ENCODE measurements around the gene LGALS3BP. TPM values are rescaled to one million over a fixed set of nuclear protein-coding genes. Genes with fewer than 3 reads are reported as not detected.

LGALS3BP gene
- total RNA-seq, 2 experiments from 2014 or later = 0.88 to 1.7 TPM

DNA sequence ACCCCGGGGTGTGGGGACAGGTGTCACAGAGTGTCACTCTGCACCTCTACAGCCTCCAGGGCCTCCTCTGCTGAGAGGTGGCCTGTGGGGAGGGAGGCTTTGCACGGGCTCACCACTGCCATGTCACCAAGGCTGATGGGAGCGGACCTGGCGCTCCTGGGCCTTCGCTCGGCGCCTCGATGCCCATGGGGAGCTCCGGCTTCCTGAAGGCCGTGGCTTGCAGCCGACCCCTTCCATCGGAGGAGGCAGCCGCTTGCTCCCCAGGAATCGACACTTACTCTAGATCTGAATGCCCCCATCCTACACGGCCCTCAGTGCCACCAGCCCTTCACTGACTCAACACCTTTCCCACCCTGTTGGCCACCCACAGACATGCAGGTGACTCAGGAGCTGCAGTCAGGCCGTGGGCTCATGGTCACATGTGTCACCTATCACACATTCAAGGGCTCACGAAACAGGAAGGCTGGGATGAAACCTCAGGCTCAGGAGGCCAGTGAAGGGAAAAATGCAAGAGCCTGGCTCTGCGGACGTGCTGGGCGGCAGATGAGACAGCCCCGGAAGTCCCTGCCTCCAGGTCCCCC lies 11.9 kb downstream of the LGALS3BP start:
- no peak for DNase-seq (ENCODE audit: low spot score)
- H3K4me3 ChIP-seq (ENCODE audit: low read depth, low read length, poor library complexity, severe bottlenecking) = no peak overlapping the region
- CTCF ChIA-PET (ENCODE audit: unreplicated experiment) = no interaction called here
- H3K9me2 ChIP-seq (ENCODE audit: insufficient read depth, low read length) = no peaks in the 10 kb centered on the region
- H3K27ac ChIP-seq (ENCODE audit: low read depth, low read length, poor library complexity, severe bottlenecking) = no peak overlapping the region
- no peaks in the 10 kb centered on the region for H3K9me3 ChIP-seq (ENCODE audit: low read length)
- TF ChIP-seq, protein P1, sequence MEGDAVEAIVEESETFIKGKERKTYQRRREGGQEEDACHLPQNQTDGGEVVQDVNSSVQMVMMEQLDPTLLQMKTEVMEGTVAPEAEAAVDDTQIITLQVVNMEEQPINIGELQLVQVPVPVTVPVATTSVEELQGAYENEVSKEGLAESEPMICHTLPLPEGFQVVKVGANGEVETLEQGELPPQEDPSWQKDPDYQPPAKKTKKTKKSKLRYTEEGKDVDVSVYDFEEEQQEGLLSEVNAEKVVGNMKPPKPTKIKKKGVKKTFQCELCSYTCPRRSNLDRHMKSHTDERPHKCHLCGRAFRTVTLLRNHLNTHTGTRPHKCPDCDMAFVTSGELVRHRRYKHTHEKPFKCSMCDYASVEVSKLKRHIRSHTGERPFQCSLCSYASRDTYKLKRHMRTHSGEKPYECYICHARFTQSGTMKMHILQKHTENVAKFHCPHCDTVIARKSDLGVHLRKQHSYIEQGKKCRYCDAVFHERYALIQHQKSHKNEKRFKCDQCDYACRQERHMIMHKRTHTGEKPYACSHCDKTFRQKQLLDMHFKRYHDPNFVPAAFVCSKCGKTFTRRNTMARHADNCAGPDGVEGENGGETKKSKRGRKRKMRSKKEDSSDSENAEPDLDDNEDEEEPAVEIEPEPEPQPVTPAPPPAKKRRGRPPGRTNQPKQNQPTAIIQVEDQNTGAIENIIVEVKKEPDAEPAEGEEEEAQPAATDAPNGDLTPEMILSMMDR (conservative IDR thresholded peaks at IDR 0.05; ENCODE audit: low read length) = no peak
- TF ChIP-seq EZH2phosphoT487 (IDR thresholded peaks at IDR 0.05; ENCODE audit: borderline replicate concordance, low read depth, low read length) = no peak
- H3K79me2 ChIP-seq (ENCODE audit: insufficient read depth, low read depth, low read length) = no peaks in the 10 kb centered on the region
- intact Hi-C loops (cut with micrococcal nuclease; ENCODE audit: unreplicated experiment) = no loop called here
- H4K20me1 ChIP-seq (ENCODE audit: insufficient read depth, low read length) = no peaks in the 10 kb centered on the region
- BruUV-seq (replicated peaks) = no TSS peak
- no peak overlapping the region for H3K4me2 ChIP-seq (ENCODE audit: low read length)
- H3K4me1 ChIP-seq (ENCODE audit: insufficient read depth, low read length, poor library complexity, severe bottlenecking) = peaks cover 16% of the 10 kb centered on the region
- POLR2A ChIA-PET = no interaction called here
- H2AFZ ChIP-seq (ENCODE audit: low read length) = no peak overlapping the region
- no peaks in the 10 kb centered on the region for H3K36me3 ChIP-seq (ENCODE audit: insufficient read depth, low read length)

DNA sequence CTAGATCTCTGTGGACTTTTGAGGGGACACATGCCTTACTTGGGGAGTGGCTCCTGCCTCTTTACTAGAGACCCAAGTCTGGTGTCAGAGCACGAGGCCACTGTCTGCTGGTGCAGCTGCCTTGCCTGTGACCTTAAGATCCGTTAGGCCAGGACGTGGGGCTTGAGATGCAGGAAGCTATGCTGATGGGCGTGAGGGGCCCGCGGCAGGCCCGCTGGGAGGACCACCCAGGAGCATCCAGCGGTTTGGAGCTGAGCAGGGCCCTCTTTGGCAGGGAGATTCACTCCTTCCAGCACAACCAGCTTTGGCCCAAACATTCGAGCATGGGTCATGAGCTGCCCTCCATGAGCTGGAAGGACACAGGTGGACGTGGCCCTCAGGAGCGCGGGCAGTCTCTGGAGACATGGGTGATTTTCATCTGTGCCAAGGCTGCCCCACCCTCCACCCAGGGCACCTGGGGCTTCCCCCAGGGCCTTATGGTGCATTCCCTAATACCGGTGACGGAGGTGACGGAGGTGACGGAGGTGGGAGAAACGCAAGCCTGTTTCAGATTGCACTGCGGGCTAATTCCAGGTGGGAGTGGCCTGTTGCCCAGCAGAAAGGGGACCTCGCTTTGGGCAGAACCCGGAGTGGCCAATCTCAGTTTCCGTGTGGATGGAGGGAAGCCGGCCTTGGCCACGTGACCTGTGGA lies 12.7 kb downstream of the LGALS3BP start:
- no peaks in the 10 kb centered on the region for H4K20me1 ChIP-seq (ENCODE audit: insufficient read depth, low read length)
- no peak overlapping the region for H3K4me3 ChIP-seq (ENCODE audit: low read depth, low read length, poor library complexity, severe bottlenecking)
- no peak overlapping the region for H2AFZ ChIP-seq (ENCODE audit: low read length)
- peaks cover 16% of the 10 kb centered on the region for H3K4me1 ChIP-seq (ENCODE audit: insufficient read depth, low read length, poor library complexity, severe bottlenecking)
- H3K9me2 ChIP-seq (ENCODE audit: insufficient read depth, low read length) = no peaks in the 10 kb centered on the region
- POLR2A ChIA-PET = no interaction called here
- H3K27ac ChIP-seq (ENCODE audit: low read depth, low read length, poor library complexity, severe bottlenecking) = no peak overlapping the region
- CTCF ChIA-PET (ENCODE audit: unreplicated experiment) = no interaction called here
- no peaks in the 10 kb centered on the region for H3K9me3 ChIP-seq (ENCODE audit: low read length)
- intact Hi-C loops (cut with micrococcal nuclease; ENCODE audit: unreplicated experiment) = no loop called here
- TF ChIP-seq, protein P1 (conservative IDR thresholded peaks at IDR 0.05; ENCODE audit: low read length) = no peak
- TF ChIP-seq EZH2phosphoT487 (IDR thresholded peaks at IDR 0.05; ENCODE audit: borderline replicate concordance, low read depth, low read length) = no peak
- H3K36me3 ChIP-seq (ENCODE audit: insufficient read depth, low read length) = no peaks in the 10 kb centered on the region
- DNase-seq (ENCODE audit: low spot score) = no peak
- H3K79me2 ChIP-seq (ENCODE audit: insufficient read depth, low read depth, low read length) = no peaks in the 10 kb centered on the region
- H3K4me2 ChIP-seq (ENCODE audit: low read length) = no peak overlapping the region
- BruUV-seq (replicated peaks) = no TSS peak

DNA sequence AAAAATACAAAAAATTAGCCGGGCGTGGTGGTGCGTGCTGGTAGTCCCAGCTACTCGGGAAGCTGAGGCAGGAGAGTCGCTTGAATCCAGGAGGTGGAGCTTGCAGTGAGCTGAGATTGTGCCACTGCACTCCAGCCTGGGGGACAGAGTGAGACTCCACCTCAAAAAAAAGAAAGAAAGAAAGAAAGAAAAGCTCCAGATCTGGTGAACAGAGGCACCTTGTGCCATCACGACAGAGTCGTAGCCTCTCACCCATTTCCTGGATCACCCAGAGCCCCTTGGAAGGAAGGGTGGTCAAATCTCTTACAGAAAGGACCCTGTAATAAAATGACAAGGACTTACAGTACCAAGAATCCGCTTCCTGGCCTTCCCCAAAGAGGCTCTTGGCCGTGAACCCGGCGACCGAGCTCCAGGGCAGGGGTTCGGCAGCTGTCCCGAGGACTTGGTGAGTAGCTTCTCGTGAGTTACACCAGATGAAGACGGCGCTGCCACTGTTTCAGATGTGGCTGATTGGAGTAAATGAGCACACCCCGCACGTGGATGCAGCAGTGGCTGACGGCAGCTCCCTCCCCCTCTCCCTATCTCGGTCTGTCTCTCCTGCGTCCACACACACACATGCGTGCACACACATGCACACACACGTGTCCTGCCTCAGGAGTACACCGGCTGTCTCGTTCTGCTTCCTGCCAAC lies 13.5 kb downstream of the LGALS3BP start:
- no peaks in the 10 kb centered on the region for H3K9me3 ChIP-seq (ENCODE audit: low read length)
- no peaks in the 10 kb centered on the region for H3K79me2 ChIP-seq (ENCODE audit: insufficient read depth, low read depth, low read length)
- CTCF ChIA-PET (ENCODE audit: unreplicated experiment) = no interaction called here
- no peaks in the 10 kb centered on the region for H3K9me2 ChIP-seq (ENCODE audit: insufficient read depth, low read length)
- no peak for DNase-seq (ENCODE audit: low spot score)
- H3K27ac ChIP-seq (ENCODE audit: low read depth, low read length, poor library complexity, severe bottlenecking) = no peak overlapping the region
- H3K4me2 ChIP-seq (ENCODE audit: low read length) = no peak overlapping the region
- POLR2A ChIA-PET = no interaction called here
- H2AFZ ChIP-seq (ENCODE audit: low read length) = no peak overlapping the region
- BruUV-seq (replicated peaks) = no TSS peak
- peaks cover 16% of the 10 kb centered on the region for H3K4me1 ChIP-seq (ENCODE audit: insufficient read depth, low read length, poor library complexity, severe bottlenecking)
- H3K36me3 ChIP-seq (ENCODE audit: insufficient read depth, low read length) = no peaks in the 10 kb centered on the region
- H3K4me3 ChIP-seq (ENCODE audit: low read depth, low read length, poor library complexity, severe bottlenecking) = no peak overlapping the region
- intact Hi-C loops (cut with micrococcal nuclease; ENCODE audit: unreplicated experiment) = no loop called here
- no peaks in the 10 kb centered on the region for H4K20me1 ChIP-seq (ENCODE audit: insufficient read depth, low read length)
- TF ChIP-seq, protein P1 (conservative IDR thresholded peaks at IDR 0.05; ENCODE audit: low read length) = no peak
- TF ChIP-seq EZH2phosphoT487 (IDR thresholded peaks at IDR 0.05; ENCODE audit: borderline replicate concordance, low read depth, low read length) = no peak

Data from OCI-LY7 (cell line).